ENCODE results near the gene C20orf96.
A peak's percentile ranks its signal among the peaks of the same experiment; 100 is the strongest.

GRCh38 chr20:266596-267562 is 23.7 kb downstream of the C20orf96 start:
- peak; percentile 55 for TF ChIP-seq POLR2A (IDR thresholded peaks at IDR 0.05; ENCODE audit: low read depth, low read length)
- peak; percentile 68 for TF ChIP-seq POLR2AphosphoS5 (IDR thresholded peaks at IDR 0.05; ENCODE audit: low read depth, low read length)
- TF ChIP-seq TAF1 (IDR thresholded peaks at IDR 0.05; ENCODE audit: low read depth, low read length): peak; percentile 50; the same call in 1 of the 2 replicates
- no peak for TF ChIP-seq PAX5 (IDR thresholded peaks at IDR 0.05; ENCODE audit: insufficient read depth, low read length, severe bottlenecking)
- no peak for TF ChIP-seq SPI1 (IDR thresholded peaks at IDR 0.05; ENCODE audit: low read depth, low read length)
- no peak for TF ChIP-seq POU2F2 (IDR thresholded peaks at IDR 0.05; ENCODE audit: low read depth, low read length)

All from GM12891 (cell line).